Testis (tissue), 5 donors: ENCODE results near the gene INTS3. TPM values are rescaled to one million over a fixed set of nuclear protein-coding genes. Genes with fewer than 3 reads are reported as not detected.

ENCODE experiments used
- DNase-seq: peaks from one replicate; pipeline ENCODE4 v3.0.0-alpha.2; 2019
- H3K27ac ChIP-seq, 2 donors: fragments of 200-600 bp; sonication (generic); one replicate each; pipeline ENCODE4 v1.5.1; 2019
- H3K27me3 ChIP-seq: fragments of 200-600 bp; sonication (generic); one replicate; pipeline ENCODE4 v1.5.1; 2019
- H3K36me3 ChIP-seq: fragments of 200-600 bp; sonication (generic); one replicate; pipeline ENCODE4 v1.5.1; 2017; ENCODE audit warnings: low read depth; ENCODE audit errors: missing control alignments
- H3K4me1 ChIP-seq: fragments of 200-600 bp; sonication (generic); one replicate; pipeline ENCODE4 v1.5.1; 2019
- H3K4me3 ChIP-seq, 2 donors: fragments of 200-600 bp; sonication (generic); one replicate each; pipeline ENCODE4 v1.5.1; 2017 to 2019
- H3K9me3 ChIP-seq: fragments of 200-600 bp; sonication (generic); one replicate; pipeline ENCODE4 v1.5.1; 2017
- CTCF ChIP-seq, 3 experiments: fragments of 450-650 bp in 2 of 3; fragments of 200-600 bp in 1 of 3; sonication (generic) in 1 of 3; IDR thresholded peaks; one replicate each; pipeline ENCODE4 v1.5.1; 2016 to 2019; ENCODE audit warnings: antibody characterized with exemption in 3 of 3, mild to moderate bottlenecking in 2 of 3, moderate library complexity in 1 of 3
- POLR2A ChIP-seq: fragments of 450-650 bp; IDR thresholded peaks from one replicate; pipeline ENCODE4 v1.6.1; 2017; ENCODE audit warnings: antibody characterized with exemption, mild to moderate bottlenecking, moderate library complexity
- WGBS, 2 donors: methylation state at CpG; one replicate each; pipeline ENCODE4 v1.1.5; 2018; 5-methylcytosine and 5-hydroxymethylcytosine counted together
- intact Hi-C: fragments of 100-400 bp; cut with DNase I; formaldehyde crosslinking; loops from one replicate; pipeline ENCODE4 v1.15.1; 2023; ENCODE audit warnings: low total_unique reads
- long read RNA-seq, 2 donors: transcript quantifications; one replicate each; lab custom pipeline, GENCODE V29; 2026
- polyA plus RNA-seq: library from polyadenylated mRNA; stranded (reverse); fragments of 350-450 nt; fragmentation: Illumina TruSeq; extraction: RNeasy Lipid Tissue Mini Kit (QIAGEN cat#74804); gene quantifications from one replicate; pipeline ENCODE4 v1.2.3, GENCODE V29; 2014; ENCODE audit warnings: low read depth, low replicate concordance; ENCODE audit not compliant: insufficient read depth
- total RNA-seq, 2 donors: library from RNA; depleted of rRNA; stranded (reverse); fragments of >200 nt; gene quantifications; one replicate each; pipeline ENCODE4 v1.2.3, GENCODE V29; 2016

INTS3 gene
- total RNA-seq (100 to 1,000 TPM; 113 to 121 TPM), polyA plus RNA-seq (66.1 TPM)
- long read RNA-seq, donor 1, full-length matches to known transcripts: 4 of 31 reads
- long read RNA-seq, donor 1, partial matches to known transcripts: 27 of 31 reads
- long read RNA-seq, donor 1, other reads (novel, unspliced or antisense): 0 of 31 reads
- long read RNA-seq, donor 2, full-length matches to known transcripts: 3 of 8 reads
- long read RNA-seq, donor 2, partial matches to known transcripts: 5 of 8 reads
- long read RNA-seq, donor 2, other reads (novel, unspliced or antisense): 0 of 8 reads

- intact Hi-C loops: no loop called here
- Histone ChIP-seq H3K4me3 (peak within 1 kb of the TSS; percentile 74 to 79), H3K4me1 (peaks cover 23% of the 10 kb centered on the region), H3K27ac (peak within 1 kb of the TSS; percentile 86 to 98), H3K36me3 (no peaks in the 10 kb centered on the region), H3K9me3 (no peaks in the 10 kb centered on the region), H3K27me3 (no peaks in the 10 kb centered on the region)
- TF ChIP-seq CTCF (IDR thresholded peaks at IDR 0.05): no peak
- peak; percentile 10 for TF ChIP-seq POLR2A
- WGBS, 2 donors: 0 to 1% methylated on average over 19 to 49 of the region's 49 CpGs
- peak; percentile 100 for DNase-seq
These were observed at the start of gene INTS3 for GRCh38 chr1:153727463-153728304. INTS3 (plus strand) TSS chr1:153728050; CDS start chr1:153728635, 585 bp downstream.

- peak; percentile 69 for DNase-seq
- Histone ChIP-seq H3K27me3 (no peaks in the 10 kb centered on the region), H3K4me1 (peaks cover 15% of the 10 kb centered on the region), H3K36me3 (no peaks in the 10 kb centered on the region), H3K4me3 (peak within 1 kb of the TSS; percentile 38 to 49), H3K9me3 (no peaks in the 10 kb centered on the region), H3K27ac (peak within 1 kb of the TSS in 1 of 2 donors; percentile 59)
- intact Hi-C loops: loop anchor here (5.0 kb wide), 1 partner anchor 94 kb away; no protein-coding TSS in a partner anchor
- no peak for TF ChIP-seq CTCF (IDR thresholded peaks at IDR 0.05)
- TF ChIP-seq POLR2A: no peak
- WGBS, 2 donors: 0% methylated on average over 39 to 53 of the region's 78 CpGs
These were observed 49.1 kb upstream of the INTS3 start, which contains the start of gene NPR1 for GRCh38 chr1:153678519-153679336. NPR1 (plus strand) TSS chr1:153678688; CDS start chr1:153679109, 421 bp downstream.

- TF ChIP-seq CTCF (IDR thresholded peaks at IDR 0.05): peak in 1 of 3 experiments; percentile 16
- TF ChIP-seq POLR2A: no peak
- Histone ChIP-seq H3K4me3 (peak overlapping the region; percentile 38 to 49), H3K9me3 (no peaks in the 10 kb centered on the region), H3K27me3 (no peaks in the 10 kb centered on the region), H3K36me3 (no peaks in the 10 kb centered on the region), H3K4me1 (peaks cover 15% of the 10 kb centered on the region), H3K27ac (peak overlapping the region in 1 of 2 donors; percentile 59)
- WGBS, 2 donors: 3 to 7% methylated on average over 12 to 44 of the region's 73 CpGs
- intact Hi-C loops: loop anchor here (5.0 kb wide), 2 partner anchors 68 to 93 kb away; no protein-coding TSS in a partner anchor
- DNase-seq: no peak
These were observed 48.3 kb upstream of the INTS3 start for GRCh38 chr1:153679337-153680119.

- H3K27ac ChIP-seq: no peak overlapping the region
These were observed 47.8 kb upstream of the INTS3 start for GRCh38 chr1:153680120-153680403.

More at GRCh38 chr1:153680120-153680403, 47.8 kb upstream of the INTS3 start:
- Histone ChIP-seq H3K27me3 (no peaks in the 10 kb centered on the region), H3K4me1 (peaks cover 15% of the 10 kb centered on the region), H3K4me3 (peak overlapping the region; percentile 38 to 49), H3K9me3 (no peaks in the 10 kb centered on the region), H3K36me3 (no peaks in the 10 kb centered on the region)
- intact Hi-C loops: loop anchor here (5.0 kb wide), 1 partner anchor 67 kb away; no protein-coding TSS in a partner anchor
- TF ChIP-seq POLR2A (no peak), CTCF (IDR thresholded peaks at IDR 0.05) (no peak)
- no peak for DNase-seq
- 27 to 28% methylated on average over 10 of the region's 10 CpGs for WGBS, 2 donors
